COLO668 (cell line): ENCODE measurements around the gene PACSIN1.

Experiments
- DNase-seq: peaks from one replicate; lab custom pipeline; 2025; ENCODE audit not compliant: unreplicated experiment; lab: John Stamatoyannopoulos, UW

PACSIN1 gene, protein sequence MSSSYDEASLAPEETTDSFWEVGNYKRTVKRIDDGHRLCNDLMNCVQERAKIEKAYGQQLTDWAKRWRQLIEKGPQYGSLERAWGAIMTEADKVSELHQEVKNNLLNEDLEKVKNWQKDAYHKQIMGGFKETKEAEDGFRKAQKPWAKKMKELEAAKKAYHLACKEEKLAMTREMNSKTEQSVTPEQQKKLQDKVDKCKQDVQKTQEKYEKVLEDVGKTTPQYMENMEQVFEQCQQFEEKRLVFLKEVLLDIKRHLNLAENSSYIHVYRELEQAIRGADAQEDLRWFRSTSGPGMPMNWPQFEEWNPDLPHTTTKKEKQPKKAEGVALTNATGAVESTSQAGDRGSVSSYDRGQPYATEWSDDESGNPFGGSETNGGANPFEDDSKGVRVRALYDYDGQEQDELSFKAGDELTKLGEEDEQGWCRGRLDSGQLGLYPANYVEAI

DNA sequence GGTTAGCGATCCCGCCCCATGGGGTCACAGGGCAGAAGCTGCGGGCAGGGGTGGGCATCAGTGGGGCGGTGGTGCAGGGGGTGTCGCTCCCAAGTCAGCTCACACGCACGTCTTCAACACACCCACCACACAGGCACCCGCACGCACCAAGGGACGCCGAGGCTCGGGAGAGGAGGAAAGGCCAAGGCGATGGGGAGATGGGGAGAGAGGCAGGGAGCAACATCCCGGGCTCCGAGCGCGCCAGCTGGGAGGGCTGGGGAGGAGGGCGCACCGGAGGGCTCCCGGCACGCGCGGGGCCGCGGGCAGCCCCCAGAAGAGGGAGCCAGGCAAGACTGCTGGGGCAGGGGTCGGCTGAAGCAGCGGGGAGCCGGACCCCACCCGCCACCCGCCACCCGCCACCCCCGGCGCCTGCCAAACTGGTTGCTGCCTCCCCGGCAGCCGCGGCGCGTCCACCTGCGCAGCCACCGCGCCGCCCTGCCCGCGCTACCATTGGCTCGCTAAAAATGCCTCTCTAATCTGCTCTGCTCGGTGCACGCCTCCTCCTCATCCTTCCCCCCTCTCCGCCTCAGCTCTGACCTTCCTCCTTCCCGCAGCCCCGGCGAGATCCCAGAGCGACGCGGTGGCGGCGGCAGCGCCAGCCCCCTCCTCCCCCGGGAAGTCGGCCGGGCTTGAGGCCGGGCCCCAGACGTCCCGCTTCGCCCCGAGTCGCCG is at the start of gene PACSIN1:
Gene PACSIN1 (plus strand): TSS at position 546 of the 711 bp plus-strand sequence. CDS start 60,230 bp downstream, outside the sequence.
- peak; percentile 36 for DNase-seq

DNA sequence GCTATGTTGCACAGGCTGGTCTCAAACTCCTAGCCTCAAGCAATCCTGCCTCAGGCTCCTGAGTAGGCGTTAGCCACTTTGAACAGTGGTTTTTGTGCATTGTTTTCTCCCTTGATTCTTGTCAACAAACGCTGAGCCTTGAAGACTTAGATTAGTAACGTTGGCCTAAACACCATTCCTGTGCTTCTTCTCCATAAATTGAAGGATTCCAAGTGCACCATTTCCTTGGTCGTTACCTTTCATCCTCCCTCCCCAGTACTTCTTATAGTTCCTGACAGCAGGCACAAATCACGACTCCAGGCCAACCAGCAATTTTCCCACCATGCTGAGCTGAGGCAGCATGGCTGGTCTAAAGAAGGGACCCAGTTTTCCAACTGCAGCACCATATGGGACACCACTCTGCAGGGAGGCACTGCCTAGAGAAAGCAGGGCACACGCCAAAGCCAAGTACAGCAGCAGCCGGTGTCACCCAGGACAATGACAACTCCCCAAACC is 49.0 kb upstream of the PACSIN1 start:
- no peak for DNase-seq

DNA sequence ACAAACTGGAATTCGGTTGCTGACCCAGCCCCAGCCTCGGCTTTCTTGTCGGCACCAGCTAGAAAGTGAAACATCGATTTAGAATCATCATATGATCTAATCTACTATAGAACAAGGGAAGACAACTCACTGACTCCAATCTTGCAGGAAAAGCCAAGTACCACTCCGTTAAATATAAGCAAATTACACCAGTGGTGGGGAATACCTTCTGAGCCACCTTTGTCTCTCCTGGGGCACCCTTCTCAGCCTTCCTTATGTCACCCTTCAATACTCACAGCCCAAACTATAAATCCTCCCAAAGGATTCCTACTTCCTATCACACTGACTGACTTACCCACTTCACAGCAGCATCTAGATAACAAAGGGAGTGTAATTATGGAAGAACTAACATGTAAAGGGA is 47.5 kb upstream of the PACSIN1 start:
- no peak for DNase-seq

DNA sequence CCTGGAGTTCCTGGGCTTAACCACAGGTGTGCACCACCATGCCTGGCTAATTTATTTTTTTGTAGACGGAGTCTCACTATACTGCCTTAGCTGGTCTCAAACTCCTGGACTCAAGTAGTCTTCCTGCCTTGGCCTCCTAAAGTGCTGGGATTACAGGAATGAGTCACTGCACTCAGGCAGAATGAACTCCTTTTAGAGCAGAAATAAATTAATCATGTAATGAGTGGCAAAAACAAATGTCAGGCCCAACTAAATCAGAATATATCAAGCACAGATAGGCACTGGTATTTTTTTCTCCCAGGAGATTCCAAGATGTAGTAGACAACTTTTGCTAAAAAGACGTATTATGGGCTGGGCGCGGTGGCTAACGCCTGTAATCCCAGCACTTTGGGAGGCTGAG is 42.6 kb upstream of the PACSIN1 start:
- no peak for DNase-seq

DNA sequence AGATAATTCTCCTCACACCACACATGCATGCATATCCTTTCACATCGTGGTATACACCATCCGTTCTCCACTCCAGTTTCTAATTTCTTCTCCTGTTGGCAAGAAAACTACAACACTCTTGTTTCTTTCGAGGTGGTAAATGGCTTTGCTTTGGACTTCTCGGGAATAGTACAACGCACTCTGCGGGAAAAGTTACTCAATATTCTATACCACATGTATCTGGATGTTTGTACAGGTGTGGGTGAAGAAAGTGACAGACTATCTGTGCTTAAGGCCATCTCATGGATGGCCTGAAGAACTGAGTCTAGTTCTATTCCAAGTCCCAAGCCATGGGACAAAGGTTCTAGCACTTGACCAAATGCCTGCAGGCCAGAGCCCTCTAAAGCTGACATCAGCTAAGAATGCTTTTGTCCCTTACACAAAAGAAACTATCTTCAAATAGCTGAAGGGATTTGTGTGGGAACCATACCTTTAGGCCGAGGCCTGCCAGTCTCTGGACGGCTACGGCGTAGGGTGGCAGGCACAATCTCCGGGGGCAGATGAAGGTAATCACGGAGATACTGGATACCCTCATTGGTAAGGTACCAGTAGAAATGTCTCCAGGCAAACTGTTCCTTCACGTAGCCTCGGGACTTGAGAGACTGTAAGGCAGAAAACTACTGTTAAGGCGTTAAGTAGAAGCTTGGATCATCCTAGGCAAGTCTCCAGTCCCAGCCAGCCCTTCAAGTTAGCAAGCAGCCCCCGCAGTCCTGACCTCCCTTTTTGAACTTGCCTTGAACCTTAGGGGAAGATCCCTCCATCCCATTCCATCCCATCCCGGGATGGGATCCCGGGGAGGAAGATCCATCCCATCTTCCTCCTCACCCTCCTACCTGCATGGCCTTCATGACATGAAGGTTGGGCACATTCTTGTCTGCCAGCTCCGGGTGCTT is 41.4 kb upstream of the PACSIN1 start:
- DNase-seq, result no peak

DNA sequence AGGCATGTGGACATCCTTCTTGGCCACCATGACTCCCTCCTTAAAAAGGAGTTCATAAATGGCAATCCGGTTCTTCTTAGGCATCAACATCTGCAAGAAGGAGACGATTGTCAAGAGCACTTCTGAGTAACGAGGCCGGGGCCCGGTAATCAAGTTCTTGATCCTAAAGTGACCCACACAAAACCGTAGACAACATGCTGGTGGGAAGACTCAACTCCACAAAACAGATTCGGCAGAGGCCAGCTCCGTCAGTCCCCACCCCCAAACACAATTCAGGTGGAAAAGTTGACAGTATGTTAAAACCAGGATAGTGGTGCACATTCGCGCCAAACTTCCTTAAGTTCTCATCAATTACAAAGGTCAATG is 40.8 kb upstream of the PACSIN1 start:
- no peak for DNase-seq

DNA sequence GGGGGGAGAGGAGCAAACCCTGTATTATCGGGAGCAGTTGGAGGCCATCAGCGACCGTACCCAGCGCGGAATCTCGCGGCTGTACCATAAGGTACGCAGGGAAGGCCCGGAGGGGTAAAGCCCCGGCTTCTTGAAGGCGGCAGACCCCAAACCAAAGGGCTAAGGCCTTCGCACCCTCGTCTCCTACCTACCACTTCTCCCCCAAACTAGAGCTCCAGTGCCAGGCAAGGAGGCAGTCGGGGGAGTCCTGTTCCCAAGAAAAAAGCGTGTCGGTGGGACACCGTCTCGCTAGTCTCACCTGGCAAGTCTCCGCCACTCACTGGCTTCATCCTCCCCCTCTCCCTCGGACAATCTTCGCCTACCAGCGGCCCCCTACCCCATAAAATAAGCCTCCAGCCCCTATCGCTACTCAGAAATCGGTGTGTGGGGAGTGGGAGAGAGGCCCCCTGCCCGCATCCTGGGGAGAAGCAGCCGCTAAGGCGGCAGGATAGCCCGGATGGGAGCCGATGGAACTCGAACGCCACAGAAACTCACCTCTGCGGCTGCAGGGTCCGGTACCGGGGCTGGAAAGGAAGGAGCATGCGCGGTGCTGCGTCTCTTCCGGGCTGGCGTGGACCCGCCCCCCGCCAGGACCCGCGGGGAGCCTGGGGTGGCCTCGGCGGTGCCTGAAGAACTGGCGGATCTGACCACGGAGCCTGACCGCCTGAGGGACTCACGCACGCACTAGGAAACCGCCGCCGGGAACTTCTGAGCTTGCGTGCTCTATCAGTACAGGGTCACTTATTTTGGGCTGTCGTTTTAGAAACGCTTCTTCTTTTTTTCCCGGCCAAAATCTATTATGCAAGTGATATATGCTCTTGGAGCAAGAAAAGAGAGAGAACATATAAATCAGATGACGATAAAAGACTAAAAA is 40.1 kb upstream of the PACSIN1 start, which contains the start of gene RPS10:
Gene RPS10 (minus strand): TSS at position 572 of the 913 bp plus-strand sequence. CDS start 848 bp downstream, outside the sequence.
- peak; percentile 89 for DNase-seq

DNA sequence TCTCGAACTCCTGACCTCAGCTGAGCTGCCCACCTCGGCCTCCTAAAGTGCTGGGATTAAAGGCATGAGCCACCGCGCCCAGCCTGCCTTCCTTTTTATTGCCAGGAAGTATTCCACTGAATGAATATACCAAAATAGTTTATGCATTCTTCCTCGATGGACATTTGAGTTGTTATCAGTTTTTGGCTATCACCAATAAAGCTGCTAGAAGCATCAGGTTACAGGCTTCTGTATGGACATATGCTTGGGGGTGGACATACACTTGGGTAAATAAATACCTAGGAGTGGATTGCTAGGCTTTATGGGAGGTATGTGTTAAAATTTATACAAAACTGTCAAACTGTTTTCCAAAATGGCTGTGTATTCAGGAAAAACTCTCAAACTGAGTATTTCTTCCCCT is 30.0 kb upstream of the PACSIN1 start:
- no peak for DNase-seq

DNA sequence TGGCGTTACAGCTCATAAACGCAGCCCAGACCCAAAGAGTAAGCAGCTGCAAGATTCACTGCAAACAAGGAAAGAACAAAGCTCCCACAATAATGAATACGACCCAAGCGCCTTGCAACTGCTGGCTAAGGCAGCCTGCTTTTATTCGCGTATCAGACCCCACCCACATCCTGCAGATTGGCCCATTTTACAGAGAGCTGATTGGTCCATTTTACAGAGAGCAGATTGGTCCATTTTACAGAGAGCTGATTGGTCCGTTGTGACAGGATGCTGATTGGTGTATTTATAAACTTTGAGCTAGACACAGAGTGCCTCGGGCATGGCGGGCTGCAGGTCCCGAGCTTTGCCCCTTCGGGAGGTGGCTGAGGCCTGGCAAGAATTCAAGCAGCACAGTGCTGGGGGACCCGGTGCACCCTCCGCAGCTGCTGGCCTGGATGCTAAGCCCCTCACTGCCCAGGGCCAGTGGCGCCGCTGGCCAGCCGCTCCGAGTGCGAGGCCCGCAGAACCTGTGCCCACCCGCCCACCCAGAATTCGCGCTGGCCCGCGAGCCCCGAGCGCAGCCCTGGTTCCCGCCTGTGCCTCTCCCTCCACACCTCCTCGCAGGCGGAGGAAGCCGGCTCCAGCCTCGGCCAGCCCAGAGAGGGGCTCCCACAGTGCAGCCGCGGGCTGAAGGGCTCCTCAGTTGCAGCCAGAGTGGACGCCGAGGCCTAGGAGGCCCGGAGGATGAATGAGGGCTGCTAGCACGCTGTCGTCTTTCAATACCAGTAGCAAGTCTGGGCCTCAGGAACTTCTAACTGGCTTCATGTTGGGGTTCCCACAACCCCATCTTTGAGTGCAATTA is 28.9 kb upstream of the PACSIN1 start:
- no peak for DNase-seq

DNA sequence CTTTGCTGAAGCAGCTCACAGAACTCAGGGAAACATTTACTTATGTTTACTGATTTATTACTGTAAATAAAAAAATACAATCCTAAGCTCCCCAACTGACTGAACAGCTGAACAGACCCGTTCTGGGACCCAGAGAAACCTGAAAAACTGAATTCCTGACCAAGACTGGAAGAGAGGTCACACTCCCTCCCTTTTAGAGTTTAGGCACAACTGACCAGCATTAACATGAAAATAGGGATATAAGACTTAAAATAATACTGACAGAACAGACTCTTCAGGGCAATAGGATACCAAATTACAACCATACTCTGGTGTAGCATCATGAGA is 28.3 kb upstream of the PACSIN1 start:
- no peak for DNase-seq

DNA sequence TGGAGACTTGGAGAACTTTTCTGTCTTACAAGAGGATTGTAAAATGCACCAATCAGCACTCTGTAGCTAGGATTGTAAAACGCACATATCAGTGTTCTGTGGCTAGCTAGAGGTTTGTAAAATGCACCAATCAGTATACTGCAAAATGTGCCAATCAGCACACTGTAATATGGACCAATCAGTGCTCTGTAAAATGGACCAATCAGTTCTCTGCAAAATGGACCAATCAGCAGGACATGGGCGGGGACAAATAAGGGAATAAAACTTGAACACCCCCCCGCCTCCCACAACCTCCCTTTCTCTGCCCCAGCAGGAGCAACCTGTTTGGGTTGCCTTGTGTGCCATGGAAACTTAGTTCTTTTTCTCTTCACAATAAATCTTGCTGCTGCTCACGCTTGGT is 27.2 kb upstream of the PACSIN1 start:
- DNase-seq, result no peak

DNA sequence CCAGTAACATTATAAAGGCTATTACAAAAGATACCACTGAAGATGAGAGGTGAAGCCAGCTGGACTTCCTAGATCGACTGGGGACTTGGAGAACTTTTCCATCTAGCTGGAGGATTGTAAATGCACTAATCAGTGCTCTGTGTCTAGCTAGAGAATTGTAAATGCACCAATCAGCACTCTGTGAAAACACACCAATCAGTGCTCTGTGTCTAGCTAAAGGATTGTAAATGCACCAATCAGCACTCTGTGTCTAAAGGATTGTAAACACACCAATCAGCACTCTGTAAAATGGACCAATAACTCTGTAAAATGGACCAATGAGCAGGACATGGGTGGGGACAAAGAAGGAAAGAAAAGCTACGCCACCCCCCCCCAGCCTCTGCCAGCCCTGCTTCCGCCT is 26.4 kb upstream of the PACSIN1 start:
- DNase-seq, result no peak

DNA sequence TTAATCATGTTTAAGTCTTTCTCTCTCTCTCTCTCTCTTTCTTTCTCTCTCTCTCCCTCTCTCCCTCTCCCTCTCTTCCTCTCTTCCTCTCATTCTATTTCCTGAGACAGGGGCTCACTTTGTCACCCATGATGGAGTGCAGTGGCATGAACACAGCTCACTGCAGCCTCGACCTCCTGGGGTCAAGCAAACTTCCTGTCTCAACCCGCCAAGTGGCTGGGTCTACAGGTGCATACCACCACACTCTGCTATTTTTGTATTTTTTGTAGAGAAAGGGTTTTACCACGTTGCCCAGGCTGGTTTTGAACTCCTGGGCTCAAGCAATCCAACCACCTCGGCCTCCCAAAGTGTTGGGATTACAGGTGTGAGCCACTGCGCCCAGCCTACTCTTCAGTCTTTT is 24.4 kb upstream of the PACSIN1 start:
- no peak for DNase-seq

DNA sequence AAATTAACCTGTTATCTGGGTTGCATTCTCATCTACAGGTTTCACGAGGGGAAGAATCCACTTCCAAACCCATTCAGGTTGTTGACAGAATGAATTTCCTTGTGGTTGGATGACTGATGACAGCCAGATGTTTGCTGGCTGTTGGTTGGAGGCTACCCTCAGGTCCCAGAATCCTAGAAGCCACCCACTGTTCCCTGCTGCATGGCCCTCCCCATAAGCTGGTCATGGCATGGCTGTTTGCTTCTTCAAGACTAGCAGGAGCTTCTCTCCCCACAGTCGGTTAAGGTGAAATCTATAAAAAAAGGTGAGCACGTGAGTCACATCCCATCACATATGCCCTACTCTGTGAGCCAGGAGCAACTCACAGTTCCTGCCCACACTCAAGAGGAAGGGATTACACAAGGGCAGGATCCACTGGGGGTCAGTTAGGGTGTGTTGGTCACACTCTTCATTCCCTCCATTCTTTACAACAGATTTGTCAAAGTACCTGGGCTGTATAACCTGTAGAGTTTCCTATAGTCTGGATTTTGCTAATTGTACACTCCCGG is 20.5 kb upstream of the PACSIN1 start:
- DNase-seq, result no peak

DNA sequence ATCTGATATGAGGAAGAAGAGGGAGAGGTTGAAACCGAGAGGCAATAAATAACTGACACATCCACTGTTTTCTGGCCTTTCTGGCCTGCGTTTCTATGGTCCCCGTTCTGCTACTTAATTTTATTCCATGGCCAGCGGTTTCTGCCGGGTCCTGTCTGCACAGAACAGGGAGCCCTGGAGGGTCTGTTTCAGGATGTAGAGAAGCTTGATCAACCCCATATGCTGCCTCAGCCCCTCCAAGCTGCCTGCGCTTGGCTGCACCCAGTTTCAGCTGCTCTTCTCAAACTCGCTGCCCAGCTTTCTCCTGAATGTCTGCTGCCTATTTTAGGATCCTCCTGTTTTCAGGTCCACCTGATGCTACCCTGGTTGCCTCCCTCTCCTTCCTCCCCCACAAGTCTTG is 18.5 kb upstream of the PACSIN1 start:
- DNase-seq, result no peak

DNA sequence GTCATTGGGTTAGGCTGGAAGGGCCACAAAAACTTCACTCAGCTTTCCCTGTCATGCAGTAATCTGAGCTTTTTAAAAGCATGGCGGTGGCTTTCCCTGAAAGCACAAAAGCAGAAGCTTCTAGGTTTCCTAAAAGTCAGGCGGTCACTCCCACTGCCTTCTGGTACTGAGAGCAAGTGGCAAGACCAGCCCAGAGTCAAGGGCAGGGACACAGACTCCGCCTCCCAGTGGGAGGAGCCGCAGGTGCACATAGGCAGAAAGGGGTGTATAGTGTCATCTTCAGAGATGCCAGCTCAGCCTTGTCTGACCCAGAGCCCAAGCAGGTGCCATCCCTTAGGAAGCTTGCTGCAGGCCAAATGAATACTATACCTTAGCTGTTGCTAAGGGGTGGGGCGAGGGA is 18.0 kb upstream of the PACSIN1 start:
- peak; percentile 25 for DNase-seq

DNA sequence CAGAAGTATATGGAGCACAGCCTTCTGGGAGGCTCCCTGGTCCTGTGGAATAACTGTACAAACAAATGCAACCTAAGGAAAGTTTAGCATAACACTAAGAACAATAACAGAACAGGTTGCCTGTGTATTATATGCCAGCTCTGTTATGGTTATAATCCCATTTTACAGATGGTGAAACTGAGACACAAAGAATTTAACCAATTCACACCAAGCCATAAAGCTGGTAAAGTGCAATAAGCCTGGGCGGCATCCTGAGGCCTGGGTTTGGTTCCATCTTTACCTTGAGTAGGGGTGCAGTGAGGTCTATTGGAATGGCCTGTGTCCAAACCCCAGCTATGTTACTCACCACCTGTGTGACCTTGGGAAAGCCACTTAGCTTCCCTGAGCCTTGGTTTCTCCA is 14.7 kb upstream of the PACSIN1 start:
- no peak for DNase-seq

DNA sequence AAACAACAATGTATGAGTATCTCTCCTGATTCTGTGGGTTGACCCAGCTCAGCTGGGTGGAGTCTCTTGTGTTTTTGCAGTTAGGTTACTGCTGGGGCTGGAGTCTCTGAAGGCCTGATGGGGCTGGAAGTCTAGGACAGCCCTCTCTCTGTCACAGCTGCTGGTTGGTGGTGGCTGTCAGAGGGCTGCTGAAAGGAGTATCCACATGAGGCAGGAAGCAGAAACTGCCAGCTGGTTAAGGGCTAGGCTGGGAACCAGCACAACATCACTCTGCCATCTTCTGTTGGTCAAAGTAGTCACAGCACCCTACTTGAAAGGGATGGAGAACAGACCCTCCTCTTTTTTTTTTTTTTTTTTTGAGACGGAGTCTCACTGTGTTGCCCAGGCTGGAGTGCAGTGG is 10.0 kb upstream of the PACSIN1 start:
- DNase-seq, result no peak

DNA sequence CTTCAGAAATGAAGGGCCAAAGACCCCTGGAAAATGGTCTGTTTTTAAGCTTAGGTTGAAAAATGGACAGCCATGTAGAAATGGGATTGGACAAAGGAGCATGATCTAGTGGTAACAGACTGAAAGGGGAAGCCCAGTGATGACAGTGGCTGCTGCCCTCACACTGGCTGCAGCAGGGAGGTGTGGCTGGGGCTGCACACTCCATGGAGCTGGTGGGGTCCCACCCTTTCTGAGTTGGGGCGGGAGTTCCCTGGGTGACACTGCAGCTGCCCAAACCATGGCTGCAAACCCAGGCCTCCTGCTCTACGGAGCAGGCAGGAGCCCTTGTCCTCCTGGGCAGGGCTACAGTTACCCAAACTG is 8.5 kb upstream of the PACSIN1 start:
- no peak for DNase-seq
